K562 (cell line): ENCODE measurements around the gene RPS10. TPM values are rescaled to one million over a fixed set of nuclear protein-coding genes. Genes with fewer than 3 reads are reported as not detected.

ENCODE experiments used
- ATAC-seq: fragments of 200-7000 bp; cut with Tn5 transposase; 3 replicates; pipeline ENCODE4 v1.9.1; 2020; ENCODE audit warnings: moderate library complexity
- BruUV-seq: library from RNA; stranded (reverse); fragments of 400-500 nt; replicated peaks from 2 replicates; lab custom pipeline; 2021; lab: Mats Ljungman, UMichigan
- CTCF ChIA-PET: fragments of 300-600 bp; formaldehyde crosslinking; extraction: SDS; loops from one replicate; lab custom pipeline; 2021; ENCODE audit warnings: low intra/inter-chr PET ratio; lab: Yijun Ruan, JAX
- POLR2A ChIA-PET: fragments of 300-600, 350-650 bp; sonication (Branson Sonifier 250); formaldehyde crosslinking; extraction: SDS; loops from one replicate; lab custom pipeline; 2021; ENCODE audit warnings: antibody characterized with exemption, inconsistent platforms; lab: Yijun Ruan, JAX
- DNase-seq, 4 experiments: peaks; one replicate each; pipeline versions ENCODE4 v3.0.0 to v3.0.0-alpha.2; 2011 to 2018; ENCODE audit warnings: low spot score in 3 of 4, mixed read lengths in 3 of 4; ENCODE audit errors: extremely low read depth in 1 of 4
- FAIRE-seq: peaks from 2 replicates; lab custom pipeline; 2011; peaks lifted over from hg19 to GRCh38; lab: Jason Lieb, UNC
- H2AFZ ChIP-seq: 2 replicates; pipeline ENCODE4 v1.6.0; 2011; ENCODE audit warnings: low read depth, low read length, control low read depth, inconsistent platforms
- H3K27ac ChIP-seq: fragments of 200-600 bp; 3 replicates; pipeline ENCODE4 v1.8.0; 2011; ENCODE audit warnings: low read depth, mild to moderate bottlenecking, control low read depth, inconsistent platforms, low read length, moderate library complexity, mixed read lengths; ENCODE audit errors: extremely low read depth
- H3K27me3 ChIP-seq, 2 experiments: fragments of 300-600 bp in 1 of 2; 2 replicates in 1 of 2; 3 replicates in 1 of 2; pipeline versions ENCODE4 v1.6.0 to v1.8.0; 2011; ENCODE audit warnings: inconsistent platforms in 2 of 2, low read length in 2 of 2, mild to moderate bottlenecking in 1 of 2, mixed read lengths in 1 of 2, moderate library complexity in 1 of 2; ENCODE audit not compliant: control insufficient read depth in 2 of 2, insufficient read depth in 2 of 2
- H3K36me3 ChIP-seq: fragments of 300-600 bp; 3 replicates; pipeline ENCODE4 v1.8.0; 2011; ENCODE audit warnings: mild to moderate bottlenecking, low read length, inconsistent platforms; ENCODE audit not compliant: control insufficient read depth, insufficient read depth
- H3K4me1 ChIP-seq, 2 experiments: fragments of 200-600 bp in 1 of 2; replicated peaks in 1 of 2; 2 replicates in 1 of 2; 3 replicates in 1 of 2; pipeline versions ENCODE4 v1.5.1 to v1.8.0; 2011; ENCODE audit warnings: inconsistent platforms in 2 of 2, low read length in 2 of 2, mild to moderate bottlenecking in 1 of 2, mixed read lengths in 1 of 2, moderate library complexity in 1 of 2; ENCODE audit not compliant: control insufficient read depth in 2 of 2, insufficient read depth in 2 of 2
- H3K4me2 ChIP-seq: 2 replicates; pipeline ENCODE4 v1.6.1; 2011; ENCODE audit warnings: low read length, control low read depth, inconsistent platforms, mixed read lengths; ENCODE audit not compliant: insufficient read depth
- H3K4me3 ChIP-seq: fragments of 200-600 bp; sonication (generic), shearing (Covaris generic); 2 replicates; pipeline ENCODE4 v1.5.1; 2016; ENCODE audit warnings: control low read depth, inconsistent platforms
- H3K79me2 ChIP-seq: fragments of 200-600 bp; 3 replicates; pipeline ENCODE4 v1.8.0; 2011; ENCODE audit warnings: low read length, inconsistent platforms; ENCODE audit not compliant: control insufficient read depth, insufficient read depth
- H3K9ac ChIP-seq, 2 experiments: 2 replicates each; pipeline versions ENCODE4 v1.6.0 to v1.6.1; 2011; ENCODE audit warnings: low read depth in 2 of 2, low read length in 2 of 2, control low read depth in 1 of 2, inconsistent platforms in 1 of 2, mild to moderate bottlenecking in 1 of 2, mixed read lengths in 1 of 2; ENCODE audit not compliant: insufficient read depth in 1 of 2
- H3K9me1 ChIP-seq: one replicate; pipeline ENCODE4 v1.6.0; 2011; ENCODE audit warnings: inconsistent platforms, mild to moderate bottlenecking, low read length, moderate library complexity; ENCODE audit not compliant: control insufficient read depth, insufficient read depth
- H3K9me3 ChIP-seq: replicated peaks from 2 replicates; pipeline ENCODE4 v1.5.1; 2011; ENCODE audit warnings: low read depth, low read length, inconsistent platforms; ENCODE audit not compliant: control insufficient read depth, insufficient read depth
- H4K20me1 ChIP-seq: replicated peaks from 2 replicates; pipeline ENCODE4 v1.6.1; 2011; ENCODE audit warnings: low read length, inconsistent platforms, mixed read lengths; ENCODE audit not compliant: control insufficient read depth, insufficient read depth
- PCBP1 ChIP-seq: fragments of 200-400 bp; formaldehyde crosslinking; IDR thresholded peaks from 2 replicates; pipeline ENCODE4 v1.6.1; 2018; ENCODE audit warnings: mild to moderate bottlenecking, low read depth, low read length; ENCODE audit not compliant: poor library complexity, severe bottlenecking
- POLR2A ChIP-seq: fragments of 450-650 bp; conservative IDR thresholded peaks from 2 replicates; pipeline ENCODE4 v1.6.1; 2016
- ZNF24 ChIP-seq: fragments of 450-650 bp; IDR thresholded peaks from 2 replicates; pipeline ENCODE4 v1.6.1; 2016
- ZNF263 ChIP-seq: sonication (generic); formaldehyde crosslinking; IDR thresholded peaks from 2 replicates; pipeline ENCODE4 v1.8.0; 2022; ENCODE audit warnings: mild to moderate bottlenecking, missing genetic modification reagents, borderline replicate concordance
- WGBS: fragments of 100-300 bp; shearing (Covaris generic); methylation state at CpG from one replicate; pipeline ENCODE4 v1.1.6; 2016; ENCODE audit warnings: low coverage, mixed read lengths; ENCODE audit not compliant: insufficient coverage; ENCODE audit errors: missing lambda C conversion rate; 5-methylcytosine and 5-hydroxymethylcytosine counted together
- in situ Hi-C: fragments of 300-500 bp; cut with MboI; formaldehyde crosslinking; loops from 4 replicates; pipeline ENCODE4 v1.15.0; 2018; ENCODE audit warnings: inconsistent platforms, mixed read lengths
- intact Hi-C: fragments of 100-400 bp; cut with micrococcal nuclease; formaldehyde crosslinking; loops from 2 replicates; pipeline ENCODE4 v1.14.2; 2022
- polyA plus RNA-seq, 8 experiments: library from polyadenylated mRNA; depleted of rRNA in 4 of 8; stranded (reverse) in 5 of 8; unstranded in 3 of 8; fragments of >200 nt; fragmentation: Nextera tagmentation in 2 of 8; fragmentation: Illumina TruSeq in 1 of 8; extraction: Ambion mirVana in 2 of 8; extraction: Trizol in 1 of 8; gene quantifications; 2 replicates each; pipeline versions ENCODE4 v1.2.1 to v1.2.3, GENCODE V29; 2011 to 2014; ENCODE audit warnings: inconsistent platforms in 1 of 8, missing spikeins in 1 of 8
- total RNA-seq, 7 experiments: library from RNA; depleted of rRNA in 6 of 7; stranded (reverse); fragments of >200 nt in 6 of 7; fragmentation: Illumina TruSeq in 2 of 7; extraction: Trizol in 2 of 7; gene quantifications; 2 replicates each; pipeline versions ENCODE4 v1.2.1 to v1.2.3, GENCODE V29; 2011 to 2021; ENCODE audit warnings: low replicate concordance in 1 of 7
- TF ChIP-seq, protein P1 (sequence below): fragments of 450-650 bp; formaldehyde crosslinking; IDR thresholded peaks from 2 replicates; pipeline ENCODE4 v1.4.0; 2020; ENCODE audit warnings: mild to moderate bottlenecking, moderate library complexity
- TF ChIP-seq, protein P2 (sequence below): fragments of 450-650 bp; conservative IDR thresholded peaks from 2 replicates; pipeline ENCODE4 v1.6.1; 2016; ENCODE audit warnings: missing genetic modification characterization, low read depth, mild to moderate bottlenecking, missing compliant biosample characterization, moderate library complexity
- TF ChIP-seq, protein P3 (sequence below): fragments of 450-650 bp; formaldehyde crosslinking; IDR thresholded peaks from 2 replicates; pipeline ENCODE4 v1.4.0; 2020; ENCODE audit warnings: mild to moderate bottlenecking
- TF ChIP-seq, protein P4 (sequence below), 2 experiments: fragments of 450-650 bp; IDR thresholded peaks; 2 replicates each; pipeline ENCODE4 v1.6.1; 2016; ENCODE audit warnings: mild to moderate bottlenecking in 2 of 2, borderline replicate concordance in 1 of 2, low read depth in 1 of 2, moderate library complexity in 1 of 2

Gene RPS10
- total and polyA plus RNA-seq, 9 of the 15 experiments (the other 6 are each of a cell fraction or from before 2014, with no cell fraction given) = 2,680 to 5,251 (median 3,876) TPM

DNA sequence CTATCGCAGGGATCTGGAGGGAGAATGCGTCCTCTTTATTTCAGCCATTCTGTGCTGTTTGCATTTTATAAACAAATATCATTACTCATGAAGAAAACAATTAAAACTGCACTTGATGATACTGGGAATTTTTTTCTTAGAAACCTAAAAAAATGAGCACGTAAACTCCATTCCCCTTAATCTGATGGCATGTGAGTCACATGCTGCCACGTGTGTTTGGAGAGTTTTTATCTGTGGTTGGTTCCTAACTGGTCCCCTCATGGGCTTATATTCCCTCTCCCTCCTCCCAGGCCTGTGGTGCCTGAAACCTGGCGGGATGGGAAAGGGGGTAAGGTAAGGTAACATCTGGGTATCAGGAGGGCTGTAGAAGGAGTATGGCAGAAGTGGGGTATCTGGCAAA, 46.6 kb upstream of the RPS10 start (continued):
- TF ChIP-seq, protein P1, sequence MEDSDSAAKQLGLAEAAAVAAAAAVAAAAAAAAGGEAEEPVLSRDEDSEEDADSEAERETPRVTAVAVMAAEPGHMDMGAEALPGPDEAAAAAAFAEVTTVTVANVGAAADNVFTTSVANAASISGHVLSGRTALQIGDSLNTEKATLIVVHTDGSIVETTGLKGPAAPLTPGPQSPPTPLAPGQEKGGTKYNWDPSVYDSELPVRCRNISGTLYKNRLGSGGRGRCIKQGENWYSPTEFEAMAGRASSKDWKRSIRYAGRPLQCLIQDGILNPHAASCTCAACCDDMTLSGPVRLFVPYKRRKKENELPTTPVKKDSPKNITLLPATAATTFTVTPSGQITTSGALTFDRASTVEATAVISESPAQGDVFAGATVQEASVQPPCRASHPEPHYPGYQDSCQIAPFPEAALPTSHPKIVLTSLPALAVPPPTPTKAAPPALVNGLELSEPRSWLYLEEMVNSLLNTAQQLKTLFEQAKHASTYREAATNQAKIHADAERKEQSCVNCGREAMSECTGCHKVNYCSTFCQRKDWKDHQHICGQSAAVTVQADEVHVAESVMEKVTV (CRISPR knock-in tag) = no peak
- TF ChIP-seq ZNF263 (CRISPR knock-in tag) = no peak; the same call in 1 of the 2 replicates

DNA sequence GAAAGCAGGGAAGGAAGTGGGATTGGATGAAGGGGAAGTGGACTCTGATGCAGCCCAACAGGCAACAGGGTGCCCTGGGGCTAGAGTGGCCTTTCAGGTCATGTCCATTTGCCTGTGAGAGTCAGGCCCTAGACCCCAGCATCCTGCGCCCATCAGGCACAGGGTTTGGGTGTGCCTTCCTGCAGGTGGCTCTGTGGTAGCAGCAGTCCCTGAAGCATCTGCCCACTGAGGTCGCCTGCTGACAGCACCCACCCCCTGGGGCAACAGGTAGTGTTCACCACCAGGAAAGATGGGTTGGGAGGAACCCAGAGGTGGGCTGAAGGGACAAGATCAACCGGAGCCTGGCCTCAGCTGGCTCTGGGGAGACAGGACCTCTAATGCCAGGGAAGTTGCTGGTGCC, 43.6 kb upstream of the RPS10 start:
- intact Hi-C loops = no loop called here
- DNase-seq (no peak), ATAC-seq (no peak), FAIRE-seq (no peak)
- H3K4me1 ChIP-seq = peaks cover 3 to 16% of the 10 kb centered on the region in 2 experiments
- no peaks in the 10 kb centered on the region for H3K9me3 ChIP-seq
- H3K9ac ChIP-seq = peak overlapping the region in 1 of 2 experiments; percentile 61; a peak in 2 of 4 replicates
- no TSS peak for BruUV-seq
- in situ Hi-C loops = loop anchor here (25.0 kb wide), 1 partner anchor 668 kb away; the partner anchor contains the start of gene TCP11
- no peaks in the 10 kb centered on the region for H3K36me3 ChIP-seq
- H3K27me3 ChIP-seq = no peaks in the 10 kb centered on the region; a peak in 1 of 5 replicates
- no peak overlapping the region for H3K4me3 ChIP-seq
- no peak overlapping the region for H3K4me2 ChIP-seq
- H2AFZ ChIP-seq = no peak overlapping the region
- ChIA-PET CTCF (no interaction called here), POLR2A (interaction anchor here (1.7 kb wide), 1 partner anchor 8 kb away, joined by 5 read pairs; no protein-coding TSS in a partner anchor)
- H3K27ac ChIP-seq = no peak overlapping the region
- no peaks in the 10 kb centered on the region for H3K9me1 ChIP-seq
- WGBS = 43% methylated on average over 3 of the region's 3 CpGs
- H3K79me2 ChIP-seq = no peaks in the 10 kb centered on the region
- no peaks in the 10 kb centered on the region for H4K20me1 ChIP-seq
- TF ChIP-seq, protein P2, sequence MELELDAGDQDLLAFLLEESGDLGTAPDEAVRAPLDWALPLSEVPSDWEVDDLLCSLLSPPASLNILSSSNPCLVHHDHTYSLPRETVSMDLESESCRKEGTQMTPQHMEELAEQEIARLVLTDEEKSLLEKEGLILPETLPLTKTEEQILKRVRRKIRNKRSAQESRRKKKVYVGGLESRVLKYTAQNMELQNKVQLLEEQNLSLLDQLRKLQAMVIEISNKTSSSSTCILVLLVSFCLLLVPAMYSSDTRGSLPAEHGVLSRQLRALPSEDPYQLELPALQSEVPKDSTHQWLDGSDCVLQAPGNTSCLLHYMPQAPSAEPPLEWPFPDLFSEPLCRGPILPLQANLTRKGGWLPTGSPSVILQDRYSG (tag) = no peak
- no peak for TF ChIP-seq POLR2A
- TF ChIP-seq, protein P3, sequence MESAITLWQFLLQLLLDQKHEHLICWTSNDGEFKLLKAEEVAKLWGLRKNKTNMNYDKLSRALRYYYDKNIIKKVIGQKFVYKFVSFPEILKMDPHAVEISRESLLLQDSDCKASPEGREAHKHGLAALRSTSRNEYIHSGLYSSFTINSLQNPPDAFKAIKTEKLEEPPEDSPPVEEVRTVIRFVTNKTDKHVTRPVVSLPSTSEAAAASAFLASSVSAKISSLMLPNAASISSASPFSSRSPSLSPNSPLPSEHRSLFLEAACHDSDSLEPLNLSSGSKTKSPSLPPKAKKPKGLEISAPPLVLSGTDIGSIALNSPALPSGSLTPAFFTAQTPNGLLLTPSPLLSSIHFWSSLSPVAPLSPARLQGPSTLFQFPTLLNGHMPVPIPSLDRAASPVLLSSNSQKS (CRISPR knock-in tag) = no peak
- TF ChIP-seq PCBP1 = no peak
- TF ChIP-seq, protein P4, sequence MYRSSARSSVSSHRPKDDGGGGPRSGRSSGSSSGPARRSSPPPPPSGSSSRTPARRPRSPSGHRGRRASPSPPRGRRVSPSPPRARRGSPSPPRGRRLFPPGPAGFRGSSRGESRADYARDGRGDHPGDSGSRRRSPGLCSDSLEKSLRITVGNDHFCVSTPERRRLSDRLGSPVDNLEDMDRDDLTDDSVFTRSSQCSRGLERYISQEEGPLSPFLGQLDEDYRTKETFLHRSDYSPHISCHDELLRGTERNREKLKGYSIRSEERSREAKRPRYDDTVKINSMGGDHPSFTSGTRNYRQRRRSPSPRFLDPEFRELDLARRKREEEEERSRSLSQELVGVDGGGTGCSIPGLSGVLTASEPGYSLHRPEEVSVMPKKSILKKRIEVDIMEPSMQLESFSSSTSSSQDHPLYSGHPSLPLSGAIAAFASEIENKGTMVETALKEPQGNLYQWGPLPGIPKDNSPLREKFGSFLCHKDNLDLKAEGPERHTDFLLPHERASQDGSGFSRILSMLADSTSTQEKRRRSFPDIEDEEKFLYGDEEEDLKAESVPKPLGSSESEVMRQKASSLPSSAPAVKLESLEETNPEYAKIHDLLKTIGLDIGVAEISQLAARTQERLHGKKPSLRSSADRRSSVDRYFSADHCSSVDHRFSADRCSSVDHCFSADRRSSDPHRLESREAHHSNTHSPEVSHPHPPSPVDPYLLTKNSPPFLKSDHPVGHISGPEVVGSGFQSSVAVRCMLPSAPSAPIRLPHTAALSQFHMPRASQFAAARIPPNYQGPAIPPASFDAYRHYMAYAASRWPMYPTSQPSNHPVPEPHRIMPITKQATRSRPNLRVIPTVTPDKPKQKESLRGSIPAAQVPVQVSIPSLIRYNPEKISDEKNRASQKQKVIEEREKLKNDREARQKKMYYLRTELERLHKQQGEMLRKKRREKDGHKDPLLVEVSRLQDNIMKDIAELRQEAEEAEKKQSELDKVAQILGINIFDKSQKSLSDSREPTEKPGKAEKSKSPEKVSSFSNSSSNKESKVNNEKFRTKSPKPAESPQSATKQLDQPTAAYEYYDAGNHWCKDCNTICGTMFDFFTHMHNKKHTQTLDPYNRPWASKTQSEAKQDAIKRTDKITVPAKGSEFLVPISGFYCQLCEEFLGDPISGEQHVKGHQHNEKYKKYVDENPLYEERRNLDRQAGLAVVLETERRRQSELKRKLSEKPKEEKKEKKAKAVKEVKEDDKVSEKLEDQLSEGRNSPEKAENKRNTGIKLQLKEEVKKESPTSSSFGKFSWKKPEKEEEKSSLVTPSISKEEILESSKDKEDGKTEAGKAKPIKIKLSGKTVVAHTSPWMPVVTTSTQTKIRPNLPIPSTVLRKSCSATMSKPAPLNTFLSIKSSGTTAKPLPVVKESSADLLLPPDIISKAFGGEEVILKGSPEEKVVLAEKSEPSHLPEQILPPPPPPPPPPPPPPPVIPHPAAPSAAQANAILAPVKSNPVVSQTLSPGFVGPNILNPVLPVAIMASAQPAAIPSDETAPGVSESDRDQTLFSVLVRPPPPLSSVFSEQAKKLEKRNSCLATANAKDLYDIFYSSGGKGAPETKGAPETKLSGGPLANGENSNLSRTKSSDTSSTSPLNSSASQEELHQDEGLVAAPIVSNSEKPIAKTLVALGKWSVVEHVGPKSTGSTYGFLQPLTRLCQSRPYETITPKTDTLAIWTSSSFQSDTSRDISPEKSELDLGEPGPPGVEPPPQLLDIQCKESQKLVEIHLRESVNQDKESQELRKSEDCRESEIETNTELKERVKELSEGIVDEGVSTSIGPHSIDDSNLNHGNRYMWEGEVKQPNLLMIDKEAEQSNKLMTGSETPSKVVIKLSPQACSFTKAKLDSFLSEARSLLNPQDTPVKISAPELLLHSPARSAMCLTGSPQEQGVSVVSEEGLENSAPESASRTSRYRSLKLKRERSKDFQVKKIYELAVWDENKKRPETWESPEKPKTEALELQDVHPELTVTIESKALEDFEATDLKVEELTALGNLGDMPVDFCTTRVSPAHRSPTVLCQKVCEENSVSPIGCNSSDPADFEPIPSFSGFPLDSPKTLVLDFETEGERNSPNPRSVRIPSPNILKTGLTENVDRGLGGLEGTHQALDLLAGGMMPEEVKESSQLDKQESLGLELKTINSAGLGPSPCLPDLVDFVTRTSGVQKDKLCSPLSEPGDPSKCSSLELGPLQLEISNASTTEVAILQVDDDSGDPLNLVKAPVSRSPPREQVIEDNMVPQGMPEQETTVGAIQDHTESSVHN (IDR thresholded peaks at IDR 0.05; ENCODE audit: borderline replicate concordance in 1 of 2, low read depth in 1 of 2) = no peak
- no peak for TF ChIP-seq ZNF24
